MCF 10A (cell line): ENCODE results near the gene TOR1AIP2. TPM values are rescaled to one million over a fixed set of nuclear protein-coding genes. Genes with fewer than 3 reads are reported as not detected.

Experiments
- BruUV-seq: library from RNA; stranded (reverse); fragments of 400-500 nt; replicated peaks from 2 replicates; lab custom pipeline; 2021; lab: Mats Ljungman, UMichigan
- CTCF ChIA-PET: fragments of 300-600 bp; sonication (Branson Sonifier 250); formaldehyde crosslinking; extraction: SDS; loops from one replicate; lab custom pipeline; 2021; ENCODE audit warnings: antibody characterized with exemption, inconsistent platforms; lab: Yijun Ruan, JAX
- POLR2A ChIA-PET: fragments of 300-600, 350-650 bp; sonication (Branson Sonifier 250); formaldehyde crosslinking; extraction: SDS; loops from one replicate; lab custom pipeline; 2020; ENCODE audit warnings: antibody characterized with exemption, inconsistent platforms; lab: Yijun Ruan, JAX
- DNase-seq: peaks from one replicate; pipeline ENCODE4 v3.0.0-alpha.2; 2018; ENCODE audit not compliant: unreplicated experiment
- H3K27ac Mint-ChIP-seq: one replicate; pipeline ENCODE4 v1.8.0; 2022; ENCODE audit warnings: mild to moderate bottlenecking, low read depth, mixed read lengths; ENCODE audit not compliant: unreplicated experiment
- H3K27me3 Mint-ChIP-seq: one replicate; pipeline ENCODE4 v1.8.0; 2022; ENCODE audit warnings: mixed read lengths; ENCODE audit not compliant: insufficient read depth, unreplicated experiment
- H3K36me3 Mint-ChIP-seq: one replicate; pipeline ENCODE4 v1.8.0; 2022; ENCODE audit warnings: mild to moderate bottlenecking, moderate library complexity, mixed read lengths; ENCODE audit not compliant: insufficient read depth, unreplicated experiment
- H3K4me1 Mint-ChIP-seq: one replicate; pipeline ENCODE4 v1.8.0; 2022; ENCODE audit warnings: mixed read lengths; ENCODE audit not compliant: insufficient read depth, unreplicated experiment
- H3K4me3 Mint-ChIP-seq: one replicate; pipeline ENCODE4 v1.8.0; 2022; ENCODE audit warnings: mild to moderate bottlenecking, moderate library complexity, mixed read lengths; ENCODE audit not compliant: unreplicated experiment
- H3K9me3 Mint-ChIP-seq: one replicate; pipeline ENCODE4 v1.8.0; 2022; ENCODE audit warnings: mixed read lengths; ENCODE audit not compliant: unreplicated experiment
- intact Hi-C: fragments of 100-400 bp; cut with micrococcal nuclease; formaldehyde crosslinking; loops from 2 replicates; pipeline ENCODE4 v1.14.1; 2022
- total RNA-seq: library from RNA; stranded (reverse); gene quantifications from 2 replicates; pipeline ENCODE4 v1.2.3, GENCODE V29; 2022
- TF ChIP-seq, protein P1 (sequence below): fragments of 200-600 bp; IDR thresholded peaks from one replicate; pipeline ENCODE4 v1.8.0; 2022; ENCODE audit warnings: antibody characterized with exemption, mild to moderate bottlenecking; ENCODE audit not compliant: unreplicated experiment

Gene TOR1AIP2
- total RNA-seq, 1 experiment from 2014 or later = 166 TPM

DNA sequence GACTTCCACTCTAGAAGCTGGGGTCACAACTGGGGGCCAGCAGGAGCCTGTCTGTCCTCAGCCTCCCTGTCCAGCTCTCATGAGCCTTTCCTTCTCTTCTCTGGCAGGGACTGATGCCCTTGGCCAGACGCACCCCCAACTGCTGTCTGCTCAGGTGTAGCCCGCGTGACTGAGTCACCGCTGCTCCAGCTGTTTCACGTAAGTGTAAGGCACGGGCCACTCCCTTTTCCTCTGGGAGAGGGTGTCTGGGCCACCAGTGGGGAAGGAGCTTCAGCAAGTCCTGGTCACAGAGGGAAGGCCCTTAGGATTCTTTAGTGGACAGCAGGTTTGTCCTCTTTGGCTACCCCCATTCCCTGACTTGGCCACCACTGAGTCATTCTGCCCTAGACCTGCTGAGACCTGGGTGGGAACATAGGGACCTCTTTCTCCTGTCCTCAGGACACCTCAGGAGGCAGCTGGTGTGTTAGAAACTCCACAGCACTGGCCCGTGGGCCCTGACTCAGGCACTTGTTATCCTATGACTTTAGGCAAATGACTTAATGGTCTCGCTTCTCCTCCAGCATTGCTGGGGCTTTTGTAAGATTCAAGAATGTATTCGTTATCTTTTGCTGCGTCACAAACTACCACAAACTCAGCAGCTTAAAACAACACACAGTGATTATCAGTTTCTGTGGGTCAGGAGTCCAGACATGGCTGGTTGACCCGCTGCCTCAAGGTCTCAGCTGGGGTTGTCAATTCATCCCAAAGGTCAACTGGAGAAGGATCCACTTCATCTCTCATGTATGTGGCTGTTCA lies 69.7 kb downstream of the TOR1AIP2 start:
- no peak overlapping the region for H3K27ac Mint-ChIP-seq
- no TSS peak for BruUV-seq
- peaks cover 37% of the 10 kb centered on the region for H3K27me3 Mint-ChIP-seq
- CTCF ChIA-PET = interaction anchor here (0.6 to 20.7 kb wide), 11 partner anchors 11 to 1385 kb away, joined by 3 to 2115 read pairs (median 4); partner anchors contain the start of gene FAM163A
- peaks cover 9% of the 10 kb centered on the region for H3K4me1 Mint-ChIP-seq
- no peak overlapping the region for H3K4me3 Mint-ChIP-seq
- TF ChIP-seq, protein P1, sequence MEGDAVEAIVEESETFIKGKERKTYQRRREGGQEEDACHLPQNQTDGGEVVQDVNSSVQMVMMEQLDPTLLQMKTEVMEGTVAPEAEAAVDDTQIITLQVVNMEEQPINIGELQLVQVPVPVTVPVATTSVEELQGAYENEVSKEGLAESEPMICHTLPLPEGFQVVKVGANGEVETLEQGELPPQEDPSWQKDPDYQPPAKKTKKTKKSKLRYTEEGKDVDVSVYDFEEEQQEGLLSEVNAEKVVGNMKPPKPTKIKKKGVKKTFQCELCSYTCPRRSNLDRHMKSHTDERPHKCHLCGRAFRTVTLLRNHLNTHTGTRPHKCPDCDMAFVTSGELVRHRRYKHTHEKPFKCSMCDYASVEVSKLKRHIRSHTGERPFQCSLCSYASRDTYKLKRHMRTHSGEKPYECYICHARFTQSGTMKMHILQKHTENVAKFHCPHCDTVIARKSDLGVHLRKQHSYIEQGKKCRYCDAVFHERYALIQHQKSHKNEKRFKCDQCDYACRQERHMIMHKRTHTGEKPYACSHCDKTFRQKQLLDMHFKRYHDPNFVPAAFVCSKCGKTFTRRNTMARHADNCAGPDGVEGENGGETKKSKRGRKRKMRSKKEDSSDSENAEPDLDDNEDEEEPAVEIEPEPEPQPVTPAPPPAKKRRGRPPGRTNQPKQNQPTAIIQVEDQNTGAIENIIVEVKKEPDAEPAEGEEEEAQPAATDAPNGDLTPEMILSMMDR = no peak
- no peaks in the 10 kb centered on the region for H3K9me3 Mint-ChIP-seq
- intact Hi-C loops = no loop called here
- H3K36me3 Mint-ChIP-seq = peaks cover 5% of the 10 kb centered on the region
- POLR2A ChIA-PET = interaction anchor here (1.0 kb wide), 1 partner anchor 98 kb away, joined by 3 read pairs; no protein-coding TSS in a partner anchor
- no peak for DNase-seq

DNA sequence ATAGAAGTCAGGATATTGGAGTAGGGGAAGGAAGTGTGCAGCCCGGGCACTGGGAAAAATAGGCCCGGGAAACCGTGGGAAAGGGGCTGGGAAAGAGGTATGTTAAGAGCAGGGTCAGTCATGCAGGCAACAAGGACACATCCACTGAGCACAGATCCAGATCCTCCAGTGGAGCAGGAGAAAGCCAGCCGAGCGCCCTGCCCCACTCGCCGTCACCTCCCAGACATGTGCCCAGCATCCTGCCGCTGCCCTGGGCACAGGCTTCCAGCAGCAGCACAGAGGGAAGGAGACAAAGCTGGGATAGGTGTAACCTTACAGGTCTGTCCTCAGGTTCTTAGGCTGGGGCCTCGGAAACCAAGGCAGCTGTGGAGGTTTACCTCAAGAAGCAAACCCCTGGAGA lies 70.3 kb downstream of the TOR1AIP2 start:
- H3K9me3 Mint-ChIP-seq = no peaks in the 10 kb centered on the region
- DNase-seq = no peak
- TF ChIP-seq, protein P1 = no peak
- ChIA-PET POLR2A (interaction anchor here (1.0 kb wide), 1 partner anchor 98 kb away, joined by 3 read pairs; no protein-coding TSS in a partner anchor), CTCF (interaction anchor here (0.7 to 20.7 kb wide), 7 partner anchors 7 to 383 kb away, joined by 3 to 2115 read pairs (median 59); partner anchors contain the start of gene FAM163A)
- no peak overlapping the region for H3K27ac Mint-ChIP-seq
- no peak overlapping the region for H3K4me3 Mint-ChIP-seq
- peaks cover 5% of the 10 kb centered on the region for H3K36me3 Mint-ChIP-seq
- no TSS peak for BruUV-seq
- intact Hi-C loops = no loop called here
- H3K27me3 Mint-ChIP-seq = peaks cover 37% of the 10 kb centered on the region
- H3K4me1 Mint-ChIP-seq = peaks cover 9% of the 10 kb centered on the region

DNA sequence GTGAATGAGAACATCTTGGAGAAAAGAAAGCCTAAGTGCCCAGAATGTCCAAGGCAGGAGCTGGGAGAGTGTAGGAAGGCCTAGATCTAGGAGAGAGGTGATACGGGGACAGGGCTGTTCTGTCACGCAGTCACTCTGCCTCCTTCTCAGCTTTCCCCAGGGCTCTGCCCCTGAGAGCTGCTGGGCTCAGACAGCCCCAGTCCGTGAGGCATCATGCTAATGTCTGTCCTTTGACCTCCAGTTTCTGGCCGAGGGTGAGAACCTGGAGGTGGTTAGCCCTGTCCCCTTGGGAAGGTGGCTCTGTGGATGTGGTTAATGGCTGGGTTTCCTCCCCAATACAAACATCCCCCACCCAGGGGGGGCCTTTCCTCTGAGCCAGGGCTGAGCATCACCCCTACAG lies 71.3 kb downstream of the TOR1AIP2 start:
- BruUV-seq = no TSS peak
- TF ChIP-seq, protein P1 = no peak
- no peak overlapping the region for H3K4me3 Mint-ChIP-seq
- H3K36me3 Mint-ChIP-seq = no peaks in the 10 kb centered on the region
- peaks cover 37% of the 10 kb centered on the region for H3K27me3 Mint-ChIP-seq
- intact Hi-C loops = no loop called here
- H3K27ac Mint-ChIP-seq = no peak overlapping the region
- H3K9me3 Mint-ChIP-seq = no peaks in the 10 kb centered on the region
- H3K4me1 Mint-ChIP-seq = peaks cover 9% of the 10 kb centered on the region
- no peak for DNase-seq
- CTCF ChIA-PET = interaction anchor here (0.6 to 20.7 kb wide), 4 partner anchors 8 to 493 kb away, joined by 3 to 2115 read pairs (median 18); partner anchors contain the start of gene FAM163A
- POLR2A ChIA-PET = interaction anchor here (1.3 kb wide), 1 partner anchor 9 kb away, joined by 3 read pairs; no protein-coding TSS in a partner anchor
